ENCODE measurements around the gene LMBRD1. TPM values are rescaled to one million over a fixed set of nuclear protein-coding genes. Genes with fewer than 3 reads are reported as not detected.

The LMBRD1 gene
- total and polyA plus RNA-seq, 2 of the 8 experiments (the other 6 are each of a cell fraction or from before 2014, with no cell fraction given): 9.1 to 16.8 TPM

- no peak overlapping the region for H2BK15ac ChIP-seq (ENCODE audit: low read length)
- no peak overlapping the region for H2AFZ ChIP-seq (ENCODE audit: low read length)
- no peak overlapping the region for H4K91ac ChIP-seq (replicated peaks; ENCODE audit: insufficient read length, low read length)
- no peak overlapping the region for H3K9ac ChIP-seq (replicated peaks in 1 of 4; ENCODE audit: extremely low read depth in 1 of 4, low read depth in 3 of 4, low read length in 3 of 4)
- no peak overlapping the region for H3K23ac ChIP-seq (ENCODE audit: insufficient read length)
- no peaks in the 10 kb centered on the region for H3K27me3 ChIP-seq (replicated peaks in 1 of 4; ENCODE audit: control insufficient read depth in 3 of 4, extremely low read depth in 1 of 4, insufficient read depth in 3 of 4, low read length in 3 of 4)
- no peaks in the 10 kb centered on the region for H3K23me2 ChIP-seq (ENCODE audit: low read depth, low read length)
- H3K4me1 ChIP-seq (replicated peaks in 1 of 4; ENCODE audit: control insufficient read depth in 3 of 4, insufficient read depth in 4 of 4, low read length in 3 of 4): no peaks in the 10 kb centered on the region
- H3K4me2 ChIP-seq (ENCODE audit: insufficient read depth in 1 of 2, low read depth in 2 of 2, low read length in 2 of 2): no peak overlapping the region
- H4K5ac ChIP-seq (ENCODE audit: insufficient read length, low read depth, low read length): no peak overlapping the region
- no peak overlapping the region for H2BK120ac ChIP-seq (replicated peaks; ENCODE audit: low read depth, low read length)
- FAIRE-seq (no peak), DNase-seq (ENCODE audit: low read depth in 1 of 2, low spot score in 2 of 2) (no peak)
- no peak overlapping the region for H3K56ac ChIP-seq (replicated peaks; ENCODE audit: insufficient read length, low read depth, low read length)
- no peak overlapping the region for H2BK12ac ChIP-seq (ENCODE audit: low read depth, low read length)
- no peak overlapping the region for H3K14ac ChIP-seq (ENCODE audit: insufficient read length)
- H3K36me3 ChIP-seq (ENCODE audit: control insufficient read depth in 2 of 4, insufficient read depth in 4 of 4, low read length in 3 of 4): peaks cover 0 to 4% (median 0%) of the 10 kb centered on the region in 4 experiments; a peak in 1 of 8 replicates
- no peak for TF ChIP-seq MAFK (IDR thresholded peaks at IDR 0.05; ENCODE audit: low read depth, low read length)
- H3K18ac ChIP-seq (ENCODE audit: extremely low read depth, low read length): no peak overlapping the region
- no peak overlapping the region for H4K8ac ChIP-seq (ENCODE audit: extremely low read depth, insufficient read depth, low read length)
- CTCF ChIA-PET (ENCODE audit: partially characterized antibody): interaction anchor here (1.3 kb wide), 1 partner anchor 13 kb away, joined by 3 read pairs; no protein-coding TSS in a partner anchor
- H3K4me3 ChIP-seq (ENCODE audit: extremely low read depth in 1 of 4, insufficient read depth in 2 of 4, low read depth in 3 of 4, low read length in 4 of 4): no peak overlapping the region
- 84% methylated on average over 3 of the region's 3 CpGs; no CpG with 5 or more reads in 1 of the 2 experiments for WGBS, 2 experiments (ENCODE audit: extremely low coverage in 1 of 2, insufficient coverage in 1 of 2, insufficient read length in 1 of 2, insufficient replicate concordance in 2 of 2, low coverage in 1 of 2, low lambda C conversion rate in 2 of 2, missing lambda C conversion rate in 1 of 2)
- H3K79me1 ChIP-seq (ENCODE audit: low read depth, low read length): no peaks in the 10 kb centered on the region; the same call in 1 of the 2 replicates
- H3K9me3 ChIP-seq (ENCODE audit: insufficient read depth in 2 of 2, low read depth in 1 of 2, low read length in 1 of 2): no peaks in the 10 kb centered on the region
- H3K4ac ChIP-seq (replicated peaks; ENCODE audit: insufficient read length, low read depth, low read length): no peak overlapping the region
- no peak overlapping the region for H2BK5ac ChIP-seq (ENCODE audit: low read depth, low read length)
- no peaks in the 10 kb centered on the region for H4K20me1 ChIP-seq (replicated peaks in 1 of 2; ENCODE audit: control insufficient read depth in 1 of 2, insufficient read depth in 2 of 2, low read length in 2 of 2)
- no peaks in the 10 kb centered on the region for H3K79me2 ChIP-seq (ENCODE audit: control insufficient read depth in 1 of 2, insufficient read depth in 2 of 2, low read length in 2 of 2)
- H2AK5ac ChIP-seq (ENCODE audit: low read depth, low read length): no peak overlapping the region
- no peak overlapping the region for H2BK20ac ChIP-seq (ENCODE audit: low read length)
- no peak overlapping the region for H3K27ac ChIP-seq (ENCODE audit: low read depth, low read length)
- POLR2A ChIA-PET (ENCODE audit: partially characterized antibody): no interaction called here
These were observed 74.1 kb downstream of the LMBRD1 start for GRCh38 chr6:69722683-69723082.
